NK-92 (cell line): ENCODE results near the gene FXYD7.

Experiments used
- DNase-seq: peaks from one replicate; lab custom pipeline; 2025; ENCODE audit not compliant: unreplicated experiment; lab: John Stamatoyannopoulos, UW

Gene FXYD7

DNA sequence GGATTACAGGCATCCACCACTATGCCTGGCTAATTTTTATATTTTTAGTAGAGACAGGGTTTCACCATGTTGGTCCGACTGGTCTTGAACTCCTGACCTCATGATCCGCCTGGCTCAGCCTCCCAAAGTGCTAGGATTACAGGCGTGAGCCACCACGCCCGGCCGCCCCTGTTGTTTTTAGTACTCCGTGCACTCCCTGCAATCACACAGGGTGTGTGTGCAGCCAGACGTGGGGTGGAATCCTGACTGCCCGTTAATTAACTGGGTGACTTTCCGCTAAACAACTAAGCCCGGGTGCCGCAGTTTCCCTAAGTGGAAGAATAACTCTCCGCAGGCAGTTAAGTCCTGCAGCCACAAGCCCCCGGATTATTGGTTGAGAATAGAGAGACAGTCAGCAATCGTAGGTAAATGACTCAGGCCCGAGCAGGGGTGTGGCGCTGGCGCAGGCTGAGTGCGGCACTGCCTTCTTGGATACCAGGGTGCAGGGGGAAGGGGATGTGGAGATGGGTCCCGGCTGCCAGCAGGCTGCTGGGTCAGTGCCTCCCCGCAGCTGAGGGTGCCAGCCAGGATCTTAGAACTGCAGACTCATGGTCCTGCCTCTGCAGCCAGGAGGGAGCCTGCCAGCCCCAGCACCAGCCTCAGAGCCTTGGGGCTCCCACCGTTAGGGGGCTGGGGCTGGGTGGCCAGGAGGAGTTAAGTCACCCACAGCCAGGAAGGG, 33.5 kb upstream of the FXYD7 start:
- DNase-seq, result no peak

DNA sequence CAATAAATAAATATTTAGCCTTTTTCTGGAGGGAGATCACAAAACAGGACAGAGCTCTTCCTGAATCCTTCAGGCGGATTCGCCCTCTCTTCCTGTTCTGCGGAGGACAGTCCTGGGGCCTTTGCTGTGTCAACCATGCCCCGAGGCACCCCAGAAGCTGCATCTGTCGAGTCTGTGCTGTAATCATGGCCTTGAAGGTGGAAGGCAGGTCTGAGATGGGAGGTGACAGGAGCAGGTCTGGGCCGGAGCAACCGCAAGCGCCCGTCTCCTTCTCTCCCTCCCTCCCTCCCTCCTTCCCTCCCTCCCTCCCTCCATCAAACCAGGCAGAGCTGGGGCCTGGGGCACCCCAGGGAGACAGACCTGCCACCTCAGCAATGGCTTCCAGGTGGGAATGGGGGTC, 32.1 kb upstream of the FXYD7 start:
- DNase-seq, result no peak

DNA sequence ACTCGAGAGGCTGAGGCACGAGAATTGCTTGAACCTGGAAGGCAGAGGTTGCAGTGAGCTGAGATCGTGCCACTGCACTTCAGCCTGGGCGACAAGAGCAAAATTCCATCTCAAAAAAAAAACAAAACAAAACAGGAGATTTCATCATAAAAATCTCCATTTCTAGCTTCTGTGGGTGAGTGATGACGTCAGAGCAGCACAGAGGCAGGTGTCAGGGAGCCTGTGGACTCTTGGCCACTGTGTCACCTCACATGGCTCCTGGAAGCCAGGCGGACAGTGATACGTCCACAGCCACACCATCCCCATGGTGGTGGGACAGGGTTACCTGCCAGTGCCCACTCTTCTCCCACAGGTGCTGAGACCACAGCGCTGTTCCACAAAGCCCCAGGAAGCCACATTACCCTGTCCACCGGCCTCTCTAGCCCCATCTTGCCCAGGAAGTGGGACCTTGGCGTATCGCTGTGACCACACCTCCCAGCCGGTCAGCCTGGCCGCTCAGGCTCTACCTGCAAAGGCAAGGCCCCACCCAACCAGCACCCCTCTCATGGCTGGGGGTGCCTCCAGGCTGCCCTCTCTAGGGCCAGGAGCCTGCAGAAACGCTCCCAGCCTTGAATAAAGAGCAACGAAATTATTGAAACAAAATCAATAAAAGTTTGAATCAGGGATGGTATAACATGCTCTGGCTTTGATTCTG, 29.9 kb upstream of the FXYD7 start:
- no peak for DNase-seq

DNA sequence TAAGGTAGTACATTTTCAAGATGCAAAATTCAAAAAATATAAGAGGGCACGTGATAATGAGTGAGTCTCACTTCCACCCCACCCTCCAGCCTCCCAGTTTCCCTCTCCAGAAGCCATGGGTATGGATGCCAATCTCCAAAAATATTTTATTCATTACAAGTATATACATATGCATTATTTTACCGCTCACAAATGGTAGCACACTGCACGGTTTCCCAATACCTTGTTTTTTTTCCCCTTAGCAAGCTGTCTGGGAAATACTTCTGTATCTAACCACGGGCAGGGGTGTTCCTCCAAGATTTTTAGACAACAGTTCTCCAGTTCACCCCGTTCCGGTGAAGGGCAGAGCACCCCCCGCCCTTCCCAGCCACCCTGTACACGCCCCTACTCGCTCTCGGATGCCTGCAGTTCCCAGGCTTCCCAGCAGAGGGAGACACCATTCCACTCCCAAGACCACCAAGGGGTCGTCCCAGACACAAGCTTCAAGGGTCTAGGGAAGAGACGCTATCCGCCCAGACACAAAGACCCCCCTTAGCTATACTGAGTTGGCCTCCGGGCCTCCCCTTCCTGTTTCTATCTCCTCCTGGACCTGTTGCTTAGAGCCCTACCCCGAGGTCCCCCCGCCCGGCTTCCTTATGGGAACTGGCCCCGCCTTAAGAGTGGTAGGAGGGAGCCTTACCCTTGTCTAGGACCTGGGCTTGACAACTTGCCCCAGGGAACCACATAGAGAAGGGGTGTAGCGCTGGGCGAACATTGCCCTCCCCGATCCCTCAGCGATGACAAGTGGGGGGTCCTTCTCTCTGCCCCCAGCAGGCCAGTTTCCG, 28.5 kb upstream of the FXYD7 start:
- DNase-seq, result no peak

DNA sequence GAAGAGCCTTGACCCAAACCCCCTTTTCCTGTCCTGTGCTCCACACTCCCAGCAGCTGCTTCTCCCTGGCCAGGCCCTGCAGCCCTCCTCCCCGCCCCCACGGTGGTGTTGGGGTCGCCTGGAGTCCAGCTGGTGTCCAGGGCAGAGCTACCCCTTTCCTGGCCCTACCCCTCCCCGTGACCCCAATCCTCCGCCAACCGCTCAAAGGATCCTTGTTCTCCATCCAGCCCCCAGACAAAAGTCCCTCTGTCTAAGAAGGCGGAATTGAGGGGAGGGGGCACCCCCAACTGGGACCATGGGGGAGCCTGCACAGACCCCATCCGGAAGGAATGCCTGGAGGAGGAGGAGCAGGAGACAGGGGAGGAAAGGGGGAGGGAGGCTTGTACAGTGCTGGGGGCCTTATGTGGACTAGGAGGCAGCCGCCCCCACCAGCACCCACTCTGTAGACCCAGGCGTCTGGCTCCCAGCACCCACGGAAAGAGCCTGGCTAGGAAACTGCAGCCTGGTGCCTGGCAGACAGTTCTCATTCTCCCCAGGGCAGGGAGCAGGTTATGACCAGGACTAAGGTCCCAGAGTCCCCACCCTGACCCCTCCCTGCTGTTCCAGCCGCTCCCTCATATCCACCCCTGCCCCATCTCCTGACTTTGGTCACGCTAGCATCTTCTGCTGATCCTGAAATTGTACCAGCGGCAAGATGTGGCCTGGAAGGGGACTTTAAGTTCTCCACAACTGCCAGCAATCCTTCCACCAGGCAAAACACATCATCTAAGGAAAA, 27.7 kb upstream of the FXYD7 start, which contains the start of gene FXYD3:
FXYD3 (plus strand) TSS at position 647 of the 775 bp plus-strand sequence. CDS start 3,554 bp downstream, outside the sequence.
- no peak for DNase-seq

DNA sequence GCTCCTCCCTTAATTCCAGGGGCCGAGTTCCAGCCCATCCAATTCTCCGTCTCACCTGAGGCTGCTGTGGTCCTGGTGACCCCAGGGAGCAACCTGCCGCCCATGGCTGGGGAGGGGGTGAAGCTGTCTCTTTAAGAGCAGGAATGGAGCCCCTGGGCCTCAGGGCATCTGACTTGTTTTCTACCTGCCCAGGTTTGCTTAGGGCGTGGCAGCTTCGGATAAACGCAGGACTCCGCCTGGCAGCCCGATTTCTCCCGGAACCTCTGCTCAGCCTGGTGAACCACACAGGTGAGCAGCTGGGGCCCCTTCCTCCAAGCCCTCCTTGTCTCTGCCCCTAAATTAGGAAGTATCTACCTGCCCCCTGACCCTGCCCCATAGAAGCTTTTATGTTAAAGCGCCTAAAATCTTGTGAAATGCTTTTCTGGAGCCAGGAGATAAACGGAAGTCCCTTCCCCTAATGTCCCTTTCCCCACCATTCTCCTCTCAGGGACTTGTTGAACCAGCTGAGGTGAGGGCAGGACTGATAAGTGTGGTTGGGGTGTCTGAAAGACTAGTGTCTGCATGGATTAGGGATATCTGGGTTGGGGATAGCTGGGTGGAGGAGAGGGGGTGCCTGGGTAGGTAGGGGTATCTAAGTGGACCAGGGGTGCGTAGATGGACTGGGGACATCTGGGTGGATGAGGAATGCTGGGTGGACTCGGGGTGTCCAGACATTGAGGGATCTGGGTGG, 26.8 kb upstream of the FXYD7 start:
- DNase-seq, result no peak

DNA sequence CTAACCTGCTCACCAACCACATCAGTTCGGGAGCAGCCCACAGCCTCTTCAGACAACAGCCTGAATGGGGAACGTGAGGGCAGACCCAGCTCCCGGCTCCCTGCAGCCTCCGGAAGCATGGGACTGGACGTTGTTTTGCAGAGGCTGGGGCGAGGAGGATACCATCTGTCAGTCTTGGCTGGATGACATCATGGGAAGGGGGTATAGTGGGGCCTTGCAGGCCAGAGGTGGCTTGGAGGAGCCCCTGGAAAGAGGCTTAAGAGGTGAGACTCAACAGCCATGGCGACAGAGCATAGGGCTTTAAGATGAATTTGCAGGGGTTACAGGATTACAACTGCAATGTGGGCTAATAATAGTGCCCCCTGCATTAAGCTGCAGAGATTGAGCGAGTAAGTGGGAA, 25.9 kb upstream of the FXYD7 start:
- DNase-seq, result no peak

DNA sequence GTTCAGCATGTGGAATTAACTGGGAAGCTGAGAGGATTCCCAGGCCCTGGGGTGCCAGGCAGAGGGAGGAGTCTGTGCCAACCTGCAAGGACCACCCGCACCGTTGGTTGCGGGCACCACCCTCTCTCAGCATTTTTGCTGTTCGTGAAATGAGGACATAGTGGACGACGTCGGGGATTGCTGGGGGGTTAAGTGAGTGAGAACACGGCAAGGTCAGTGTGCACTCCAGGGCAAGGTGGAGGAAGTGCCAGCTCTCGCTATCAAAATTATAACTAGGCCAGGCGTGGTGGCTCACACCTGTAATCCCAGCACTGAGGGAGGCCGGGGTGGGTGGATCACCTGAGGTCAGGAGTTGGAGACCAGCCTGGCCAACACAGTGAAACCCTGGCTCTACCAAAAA, 25.3 kb upstream of the FXYD7 start:
- no peak for DNase-seq

DNA sequence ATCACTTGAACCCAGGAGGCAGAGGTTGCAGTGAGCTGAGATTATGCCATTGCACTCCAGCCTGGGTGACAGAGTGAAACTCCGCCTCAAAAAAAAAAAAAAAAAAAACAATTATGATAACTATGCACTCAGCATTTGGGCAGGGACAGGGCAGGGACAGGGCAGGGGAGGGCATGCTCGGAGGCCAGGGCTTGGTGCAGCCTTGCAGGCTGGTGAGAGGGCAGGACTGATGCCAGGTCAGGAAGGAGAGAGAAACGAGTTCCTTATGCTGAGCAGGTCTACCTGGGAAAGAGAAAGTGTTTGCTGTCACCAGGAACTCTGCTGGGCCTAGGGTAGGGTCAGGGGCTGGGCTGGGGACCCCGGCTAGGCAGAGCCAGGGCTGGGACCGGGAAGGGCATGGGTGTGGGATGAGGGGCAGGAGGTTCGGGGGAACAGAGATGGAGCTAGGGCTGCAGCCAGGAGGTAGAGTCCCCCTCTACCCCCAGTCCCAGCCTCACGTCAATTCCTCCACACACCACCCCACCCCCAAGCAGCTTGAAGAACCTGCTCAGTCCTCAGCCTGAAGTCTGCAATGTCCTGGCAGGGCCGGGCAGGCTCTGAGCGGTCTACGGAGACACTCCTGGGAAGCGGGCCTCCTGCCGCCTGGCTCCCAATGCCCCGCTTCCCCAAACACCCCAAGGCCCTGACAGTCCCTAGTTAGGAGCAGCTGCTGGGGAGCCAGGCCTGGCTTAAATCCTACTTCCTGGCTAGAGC, 24.6 kb upstream of the FXYD7 start:
- no peak for DNase-seq

DNA sequence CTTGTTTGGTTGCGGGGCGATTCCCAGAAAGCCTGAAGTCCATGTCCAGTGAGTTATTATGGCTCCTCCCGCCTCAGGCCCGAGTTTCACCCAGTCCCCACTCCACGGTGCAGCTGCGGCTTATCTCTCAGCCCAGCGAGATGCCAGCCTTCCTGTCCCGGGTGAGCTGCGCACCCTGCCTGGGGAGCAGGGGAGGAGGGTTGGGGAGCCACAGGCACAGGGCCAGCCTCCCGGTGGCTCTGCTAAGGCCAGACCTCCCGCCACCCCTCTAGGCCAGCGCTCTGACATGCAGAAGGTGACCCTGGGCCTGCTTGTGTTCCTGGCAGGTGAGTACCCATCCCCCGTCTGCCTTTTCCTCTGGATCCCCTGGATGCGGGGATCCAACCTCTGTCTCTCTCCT, 24.0 kb upstream of the FXYD7 start:
- DNase-seq, result no peak

DNA sequence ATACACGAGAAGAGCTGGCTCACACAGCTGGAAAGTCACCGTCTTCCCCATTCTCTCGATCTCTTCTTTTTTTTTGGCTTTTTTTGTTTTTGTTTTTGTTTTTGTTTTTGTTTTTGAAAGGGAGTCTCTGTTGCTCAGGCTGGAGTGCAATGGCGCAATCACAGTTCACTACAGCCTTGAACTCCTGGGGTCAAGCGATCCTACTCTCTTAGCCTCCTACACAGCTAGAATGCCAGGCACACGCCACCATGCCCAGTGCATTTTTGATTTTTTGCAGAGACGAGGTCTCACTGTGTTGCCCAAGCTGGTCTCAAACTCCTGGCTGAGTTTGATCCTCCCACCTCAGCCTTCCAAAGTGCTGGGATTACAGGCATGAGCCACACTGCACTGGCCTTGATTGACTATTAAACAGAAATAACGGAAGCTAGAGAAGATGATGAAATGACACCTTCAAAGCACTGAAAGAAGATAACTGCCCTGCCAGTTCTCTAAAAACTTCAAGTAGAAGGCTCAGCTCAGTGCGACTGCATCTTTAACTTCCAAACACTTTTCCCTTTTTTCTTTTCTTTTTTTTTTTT, 23.4 kb upstream of the FXYD7 start:
- no peak for DNase-seq

DNA sequence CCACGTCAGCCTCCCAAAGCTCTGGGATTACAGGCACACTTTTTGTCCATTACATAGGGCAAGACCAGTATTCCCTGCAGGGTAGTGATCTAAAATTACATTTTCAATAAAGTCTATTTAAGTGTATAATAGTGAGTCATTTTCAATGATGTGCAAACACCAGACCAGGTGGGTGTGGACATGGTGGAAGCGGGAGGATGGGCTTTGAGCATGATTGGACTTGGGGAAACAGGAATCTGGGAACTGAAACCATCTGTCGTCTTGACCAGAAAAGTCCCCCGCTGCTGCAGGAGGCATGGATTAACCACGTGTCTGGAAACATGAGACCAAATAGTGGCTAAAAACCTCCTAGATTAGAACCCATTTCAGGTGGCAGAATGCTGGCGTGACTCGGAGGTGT, 22.6 kb upstream of the FXYD7 start:
- DNase-seq, result no peak

DNA sequence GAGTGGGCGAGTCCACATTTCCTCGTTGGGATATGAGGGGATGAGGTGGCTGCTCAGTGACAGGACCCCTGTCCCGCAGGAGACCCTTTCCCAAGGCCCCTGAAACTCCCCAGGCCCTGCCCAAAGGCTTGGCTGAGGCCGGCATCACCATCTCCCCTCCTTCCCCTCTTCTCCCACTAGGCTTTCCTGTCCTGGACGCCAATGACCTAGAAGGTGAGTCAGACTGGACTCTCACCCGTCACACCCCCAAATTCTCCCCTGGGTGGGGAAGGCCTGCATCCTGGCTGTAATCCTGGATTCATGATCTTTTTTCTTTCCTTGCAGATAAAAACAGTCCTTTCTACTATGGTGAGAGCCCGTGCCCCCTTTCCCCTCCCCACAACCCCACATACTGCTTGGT, 22.2 kb upstream of the FXYD7 start:
- no peak for DNase-seq

DNA sequence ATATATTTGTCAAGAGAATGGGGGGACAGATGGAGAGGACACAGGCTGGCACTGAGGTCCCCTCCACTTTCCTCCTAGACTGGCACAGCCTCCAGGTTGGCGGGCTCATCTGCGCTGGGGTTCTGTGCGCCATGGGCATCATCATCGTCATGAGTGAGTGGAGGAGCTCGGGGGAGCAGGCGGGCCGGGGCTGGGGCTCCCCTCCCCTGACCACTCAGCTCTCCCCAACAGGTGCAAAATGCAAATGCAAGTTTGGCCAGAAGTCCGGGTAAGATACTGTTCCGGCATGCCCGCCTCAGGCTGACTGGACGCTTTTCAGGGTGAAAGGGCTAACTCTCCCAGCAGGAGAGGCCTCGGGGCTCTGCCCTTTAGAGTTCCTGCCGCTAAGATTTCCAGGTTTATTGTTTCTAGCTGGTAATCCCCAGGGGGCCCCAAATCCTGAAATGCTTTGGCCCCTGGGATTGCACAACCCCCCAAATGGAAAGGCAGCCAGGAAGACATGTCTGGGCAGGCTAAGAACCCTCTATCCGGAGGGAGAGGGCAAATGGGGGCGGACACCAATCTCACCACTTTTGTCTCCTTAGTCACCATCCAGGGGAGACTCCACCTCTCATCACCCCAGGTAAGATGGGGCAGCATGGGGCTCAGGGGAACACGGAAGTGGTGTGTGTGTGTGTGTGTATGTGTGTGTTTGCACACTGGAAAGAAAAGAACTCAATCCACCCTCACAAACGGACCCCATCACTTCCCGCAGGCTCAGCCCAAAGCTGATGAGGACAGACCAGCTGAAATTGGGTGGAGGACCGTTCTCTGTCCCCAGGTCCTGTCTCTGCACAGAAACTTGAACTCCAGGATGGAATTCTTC, 20.1 kb upstream of the FXYD7 start:
- no peak for DNase-seq

DNA sequence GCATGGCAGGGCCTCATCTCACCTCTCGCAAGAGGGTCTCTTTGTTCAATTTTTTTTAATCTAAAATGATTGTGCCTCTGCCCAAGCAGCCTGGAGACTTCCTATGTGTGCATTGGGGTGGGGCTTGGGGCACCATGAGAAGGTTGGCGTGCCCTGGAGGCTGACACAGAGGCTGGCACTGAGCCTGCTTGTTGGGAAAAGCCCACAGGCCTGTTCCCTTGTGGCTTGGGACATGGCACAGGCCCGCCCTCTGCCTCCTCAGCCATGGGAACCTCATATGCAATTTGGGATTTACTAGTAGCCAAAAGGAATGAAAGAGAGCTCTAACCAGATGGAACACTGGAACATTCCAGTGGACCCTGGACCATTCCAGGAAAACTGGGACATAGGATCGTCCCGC, 19.5 kb upstream of the FXYD7 start:
- DNase-seq, result no peak

DNA sequence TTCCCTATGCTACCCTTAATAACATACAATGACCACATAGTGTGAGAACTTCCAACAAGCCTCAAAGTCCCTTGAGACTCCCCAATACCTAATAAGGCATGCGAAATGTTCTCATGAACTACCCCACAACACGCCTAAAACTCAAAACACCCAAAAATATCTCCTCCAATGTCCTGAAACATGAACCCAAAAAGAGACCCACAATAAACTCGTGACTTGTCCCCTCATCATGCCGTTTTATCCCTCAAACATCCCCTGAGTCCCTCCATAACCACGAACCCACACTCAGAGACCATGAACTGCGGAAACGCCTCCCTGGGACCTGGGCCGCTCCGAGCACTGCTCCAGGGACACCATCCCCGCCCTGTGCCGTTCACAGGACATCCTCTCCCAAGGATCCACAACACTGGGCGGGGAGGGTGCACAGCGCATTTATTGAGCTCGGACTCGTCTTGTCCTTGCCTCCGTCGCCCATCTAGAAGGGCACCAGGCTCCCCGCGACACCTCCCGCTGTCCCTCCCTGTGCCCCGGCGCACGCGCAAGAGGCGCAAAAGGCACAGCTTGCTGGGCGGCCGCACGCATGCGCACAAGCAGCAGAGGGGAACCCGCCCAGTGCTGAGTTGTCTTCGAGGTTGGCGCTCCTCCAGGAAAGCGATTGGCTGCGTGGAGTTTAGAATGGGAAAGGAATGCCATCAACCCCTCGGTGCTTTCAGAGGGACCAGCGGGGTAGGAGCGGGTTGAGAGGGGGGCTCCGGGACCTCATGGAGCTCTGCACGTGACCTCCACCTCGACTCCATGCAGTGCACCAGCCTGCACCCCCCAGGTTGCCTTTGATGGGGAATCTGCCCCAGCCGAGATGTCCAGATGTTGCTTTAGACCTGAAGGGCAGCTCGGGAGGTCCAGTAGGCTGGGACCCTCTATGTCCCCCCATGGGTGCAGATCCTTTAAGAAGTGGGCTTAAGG, 18.7 kb upstream of the FXYD7 start:
- no peak for DNase-seq

DNA sequence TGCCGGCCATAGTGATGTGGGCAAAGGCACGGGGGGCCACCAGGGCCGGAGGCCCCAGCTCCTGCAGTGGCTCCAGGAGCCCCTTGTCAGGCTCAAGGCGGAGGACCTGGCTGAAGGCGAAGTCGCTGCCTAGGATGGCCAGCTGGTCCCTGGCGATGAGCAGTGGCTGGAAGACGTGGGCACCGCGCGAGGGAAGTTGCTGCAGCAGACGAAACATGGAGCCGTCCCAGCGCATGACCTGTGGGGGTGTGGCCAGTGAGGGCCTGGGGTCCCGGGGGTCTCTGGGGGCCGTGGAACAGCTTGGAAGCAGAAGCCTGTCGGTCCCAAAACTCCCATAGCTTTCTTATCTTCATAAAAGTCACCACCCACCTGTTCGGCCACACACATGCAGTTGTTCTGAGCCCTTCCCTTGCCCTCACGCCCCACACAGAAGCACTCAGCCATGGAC, 17.8 kb upstream of the FXYD7 start:
- DNase-seq, result no peak
